ENCODE data around the gene MAP2K4. TPM values are rescaled to one million over a fixed set of nuclear protein-coding genes. Genes with fewer than 3 reads are reported as not detected.
A peak's percentile ranks its signal among the peaks of the same experiment; 100 is the strongest.

MAP2K4 gene
- total RNA-seq, 1 donor from 2014 or later, result 62.0 TPM

- Mint-ChIP-seq H3K27me3 (no peaks in the 10 kb centered on the region), H3K4me1 (ENCODE audit: low read depth) (peaks cover 33% of the 10 kb centered on the region), H3K4me3 (ENCODE audit: low read depth) (no peak overlapping the region), H3K36me3 (ENCODE audit: insufficient read depth) (peaks cover 26% of the 10 kb centered on the region), H3K9me3 (ENCODE audit: low read depth) (peaks cover 7% of the 10 kb centered on the region), H3K27ac (no peak overlapping the region)
- DNase-seq (ENCODE audit: low spot score, unreplicated experiment), result no peak
- TF ChIP-seq, protein P1, sequence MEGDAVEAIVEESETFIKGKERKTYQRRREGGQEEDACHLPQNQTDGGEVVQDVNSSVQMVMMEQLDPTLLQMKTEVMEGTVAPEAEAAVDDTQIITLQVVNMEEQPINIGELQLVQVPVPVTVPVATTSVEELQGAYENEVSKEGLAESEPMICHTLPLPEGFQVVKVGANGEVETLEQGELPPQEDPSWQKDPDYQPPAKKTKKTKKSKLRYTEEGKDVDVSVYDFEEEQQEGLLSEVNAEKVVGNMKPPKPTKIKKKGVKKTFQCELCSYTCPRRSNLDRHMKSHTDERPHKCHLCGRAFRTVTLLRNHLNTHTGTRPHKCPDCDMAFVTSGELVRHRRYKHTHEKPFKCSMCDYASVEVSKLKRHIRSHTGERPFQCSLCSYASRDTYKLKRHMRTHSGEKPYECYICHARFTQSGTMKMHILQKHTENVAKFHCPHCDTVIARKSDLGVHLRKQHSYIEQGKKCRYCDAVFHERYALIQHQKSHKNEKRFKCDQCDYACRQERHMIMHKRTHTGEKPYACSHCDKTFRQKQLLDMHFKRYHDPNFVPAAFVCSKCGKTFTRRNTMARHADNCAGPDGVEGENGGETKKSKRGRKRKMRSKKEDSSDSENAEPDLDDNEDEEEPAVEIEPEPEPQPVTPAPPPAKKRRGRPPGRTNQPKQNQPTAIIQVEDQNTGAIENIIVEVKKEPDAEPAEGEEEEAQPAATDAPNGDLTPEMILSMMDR (IDR thresholded peaks at IDR 0.05; ENCODE audit: unreplicated experiment), result no peak
Measured at GRCh38 chr17:12078791-12079190, 58.1 kb downstream of the MAP2K4 start.

- Mint-ChIP-seq H3K27me3 (no peaks in the 10 kb centered on the region), H3K9me3 (ENCODE audit: low read depth) (peaks cover 3% of the 10 kb centered on the region), H3K4me1 (ENCODE audit: low read depth) (peaks cover 17% of the 10 kb centered on the region), H3K36me3 (ENCODE audit: insufficient read depth) (peaks cover 26% of the 10 kb centered on the region), H3K27ac (no peak overlapping the region), H3K4me3 (ENCODE audit: low read depth) (no peak overlapping the region)
- TF ChIP-seq, protein P1 (IDR thresholded peaks at IDR 0.05; ENCODE audit: unreplicated experiment), result no peak
- no peak for DNase-seq (ENCODE audit: low spot score, unreplicated experiment)
Measured at GRCh38 chr17:12081720-12082119, 61.0 kb downstream of the MAP2K4 start.

- peak overlapping the region; percentile 2 for H3K27ac Mint-ChIP-seq
- H3K4me3 Mint-ChIP-seq (ENCODE audit: low read depth), result no peak overlapping the region
- peaks cover 21% of the 10 kb centered on the region for H3K4me1 Mint-ChIP-seq (ENCODE audit: low read depth)
- peaks cover 22% of the 10 kb centered on the region for H3K36me3 Mint-ChIP-seq (ENCODE audit: insufficient read depth)
- no peaks in the 10 kb centered on the region for H3K27me3 Mint-ChIP-seq
- no peaks in the 10 kb centered on the region for H3K9me3 Mint-ChIP-seq (ENCODE audit: low read depth)
- no peak for DNase-seq (ENCODE audit: low spot score, unreplicated experiment)
- TF ChIP-seq, protein P1 (IDR thresholded peaks at IDR 0.05; ENCODE audit: unreplicated experiment), result no peak
Measured at GRCh38 chr17:12085076-12085949, 64.6 kb downstream of the MAP2K4 start.

DNA sequence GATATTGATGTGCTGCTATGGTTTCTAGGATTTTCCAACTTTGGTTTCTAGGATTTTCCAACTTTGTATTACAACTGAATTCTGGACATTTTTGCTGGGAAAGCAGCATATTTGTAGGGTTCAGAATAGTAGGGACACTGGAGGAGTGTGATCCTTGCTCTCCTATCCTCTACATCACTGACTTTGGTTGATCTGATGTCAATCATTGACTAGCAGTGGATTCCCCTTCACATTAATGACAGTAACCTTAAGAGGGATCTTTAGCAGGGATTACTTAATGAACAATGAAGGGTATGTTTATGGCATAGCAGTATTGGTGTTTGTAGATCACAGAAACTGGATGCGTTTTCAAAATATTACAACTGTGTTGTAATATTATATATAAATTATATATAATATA is 67.4 kb downstream of the MAP2K4 start:
- Mint-ChIP-seq H3K27ac (no peak overlapping the region), H3K27me3 (no peaks in the 10 kb centered on the region), H3K36me3 (ENCODE audit: insufficient read depth) (peaks cover 22% of the 10 kb centered on the region), H3K4me3 (ENCODE audit: low read depth) (no peak overlapping the region), H3K4me1 (ENCODE audit: low read depth) (peaks cover 12% of the 10 kb centered on the region), H3K9me3 (ENCODE audit: low read depth) (no peaks in the 10 kb centered on the region)
- DNase-seq (ENCODE audit: low spot score, unreplicated experiment), result no peak
- TF ChIP-seq, protein P1 (IDR thresholded peaks at IDR 0.05; ENCODE audit: unreplicated experiment), result no peak

- Mint-ChIP-seq H3K36me3 (ENCODE audit: insufficient read depth) (peaks cover 22% of the 10 kb centered on the region), H3K9me3 (ENCODE audit: low read depth) (no peaks in the 10 kb centered on the region), H3K4me1 (ENCODE audit: low read depth) (peaks cover 12% of the 10 kb centered on the region), H3K27me3 (no peaks in the 10 kb centered on the region), H3K27ac (no peak overlapping the region), H3K4me3 (ENCODE audit: low read depth) (no peak overlapping the region)
- no peak for DNase-seq (ENCODE audit: low spot score, unreplicated experiment)
- TF ChIP-seq, protein P1 (IDR thresholded peaks at IDR 0.05; ENCODE audit: unreplicated experiment), result no peak
Measured at GRCh38 chr17:12089809-12090384, 69.2 kb downstream of the MAP2K4 start.
